ENCODE data around the gene NGDN.
A peak's percentile ranks its signal among the peaks of the same experiment; 100 is the strongest.
"Not testable (repeated sequence)": the region's sequence is repeated elsewhere in the genome, so short reads cannot be mapped to it uniquely, and the experiment has no call there.

The NGDN gene, protein sequence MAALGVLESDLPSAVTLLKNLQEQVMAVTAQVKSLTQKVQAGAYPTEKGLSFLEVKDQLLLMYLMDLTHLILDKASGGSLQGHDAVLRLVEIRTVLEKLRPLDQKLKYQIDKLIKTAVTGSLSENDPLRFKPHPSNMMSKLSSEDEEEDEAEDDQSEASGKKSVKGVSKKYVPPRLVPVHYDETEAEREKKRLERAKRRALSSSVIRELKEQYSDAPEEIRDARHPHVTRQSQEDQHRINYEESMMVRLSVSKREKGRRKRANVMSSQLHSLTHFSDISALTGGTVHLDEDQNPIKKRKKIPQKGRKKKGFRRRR

DNA sequence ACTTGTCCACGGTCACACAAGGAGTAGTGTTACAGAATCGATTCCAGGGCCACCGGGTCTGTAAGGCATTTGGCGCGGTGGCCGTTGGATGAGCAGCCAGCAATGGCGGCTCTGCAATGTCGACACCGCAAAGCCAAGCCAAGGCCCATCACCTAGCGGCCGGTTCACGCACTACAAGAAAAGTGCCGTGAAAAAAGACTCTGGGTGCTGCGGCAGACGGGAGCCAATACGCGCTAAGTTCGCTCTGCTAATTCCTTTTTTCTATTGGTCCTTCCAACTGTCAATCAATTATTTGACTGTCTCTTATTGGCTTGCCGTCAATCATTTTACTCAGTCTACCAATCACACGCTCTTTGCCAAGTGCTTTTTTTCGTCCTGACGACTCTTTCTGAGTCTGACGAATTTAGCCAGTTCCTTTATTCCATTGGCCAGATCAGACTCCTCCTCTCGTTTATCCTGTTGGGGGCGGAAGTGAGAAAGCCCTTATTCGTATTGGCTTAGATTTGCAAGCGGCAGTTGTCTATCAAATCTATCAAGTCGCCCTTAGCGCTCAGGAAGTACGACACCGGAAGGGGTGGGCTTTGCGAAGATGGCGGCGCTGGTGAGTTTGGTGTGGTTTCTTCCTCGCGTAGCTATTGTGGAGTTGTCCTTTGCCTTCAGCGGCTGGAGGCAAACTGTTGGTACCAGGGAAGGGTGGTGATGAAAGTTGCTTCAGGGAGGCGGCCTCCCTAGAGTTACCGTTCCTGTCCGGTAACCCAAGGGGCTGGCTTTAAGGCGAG is at the start of gene NGDN:
Gene NGDN (plus strand): TSS at position 577 of the 779 bp plus-strand sequence. CDS start 13 bp downstream, at position 590.
- peak; percentile 97 for DNase-seq (ENCODE audit: low spot score)

DNA sequence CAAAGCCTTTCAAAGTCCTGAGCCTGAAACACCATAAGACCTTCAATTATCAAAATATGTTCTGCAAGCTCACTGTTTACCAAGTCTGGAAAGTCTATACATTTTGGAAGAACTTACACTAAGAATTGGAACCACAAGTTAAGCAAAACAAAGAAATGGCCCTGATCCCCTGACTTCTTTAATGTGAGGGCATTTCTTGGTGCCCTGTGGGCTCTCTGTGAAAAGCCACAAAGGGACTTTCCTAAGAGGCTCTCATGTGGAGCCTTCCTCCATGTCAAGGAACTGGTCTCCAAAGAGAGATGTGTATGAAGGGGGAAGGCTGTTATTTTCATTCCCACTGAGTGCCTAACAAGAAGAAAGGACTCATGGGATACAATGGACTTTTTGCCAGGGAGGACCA is 47.9 kb upstream of the NGDN start:
- no peak for DNase-seq (ENCODE audit: low spot score)

DNA sequence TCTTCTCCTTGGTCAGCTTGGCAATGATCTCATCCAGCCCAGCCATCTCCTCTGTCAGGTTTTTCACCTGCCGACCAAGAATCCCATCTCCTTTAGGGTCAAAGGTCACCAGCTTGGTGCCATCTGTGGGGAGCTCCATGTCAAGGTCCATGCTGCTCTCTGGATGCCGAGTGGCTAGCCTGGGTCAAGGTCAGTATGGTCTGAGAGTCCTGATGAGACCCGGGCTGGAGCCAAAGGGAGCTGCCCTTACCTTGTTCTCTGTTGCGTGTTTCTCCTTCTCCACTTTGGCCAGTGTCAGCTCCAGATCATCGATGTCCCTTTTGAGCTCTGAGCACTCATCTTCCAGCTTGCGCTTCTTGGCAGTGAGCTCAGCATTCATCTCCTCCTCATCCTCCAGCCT is 45.8 kb upstream of the NGDN start:
- DNase-seq (ENCODE audit: low spot score) = no peak

DNA sequence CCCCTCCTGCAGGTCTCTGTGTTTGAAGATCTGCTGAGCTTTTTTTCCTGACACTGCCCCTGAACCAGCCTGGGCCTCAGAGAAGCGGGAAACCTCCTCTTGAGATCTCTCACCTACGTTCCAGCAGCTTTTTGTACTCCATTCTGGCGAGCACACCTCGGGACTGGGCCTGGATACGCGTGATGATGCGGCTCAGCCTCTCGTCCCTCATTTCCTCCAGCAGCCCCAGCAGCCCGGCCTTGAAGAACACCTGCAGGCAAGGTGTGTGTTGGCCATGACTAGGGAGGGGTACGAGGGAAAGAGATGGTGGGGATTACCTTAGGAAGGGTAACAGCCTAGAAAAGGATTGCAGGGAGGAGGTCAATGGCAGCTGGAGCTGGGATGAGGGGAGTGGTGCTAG is 44.3 kb upstream of the NGDN start:
- DNase-seq (ENCODE audit: low spot score) = no peak

DNA sequence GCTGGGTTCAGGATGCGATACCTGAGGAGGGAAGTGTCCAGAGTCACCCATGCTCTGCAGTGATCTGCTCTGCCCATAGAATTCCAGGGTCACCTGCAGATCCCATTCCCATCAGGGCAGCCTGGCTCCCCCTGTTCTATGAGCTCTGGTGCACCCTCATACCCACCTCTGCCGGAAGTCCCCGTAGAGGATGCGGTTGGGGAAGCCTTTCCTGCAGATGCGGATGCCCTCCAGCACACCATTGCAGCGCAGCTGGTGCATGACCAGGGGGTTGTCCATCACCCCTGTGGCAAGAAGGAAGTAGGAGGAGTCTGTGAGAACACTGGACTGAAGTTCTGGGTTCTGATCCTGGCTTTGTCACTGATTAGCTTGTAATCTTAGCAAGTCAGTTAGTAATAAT is 43.7 kb upstream of the NGDN start:
- not testable (repeated sequence) for DNase-seq (ENCODE audit: low spot score)

DNA sequence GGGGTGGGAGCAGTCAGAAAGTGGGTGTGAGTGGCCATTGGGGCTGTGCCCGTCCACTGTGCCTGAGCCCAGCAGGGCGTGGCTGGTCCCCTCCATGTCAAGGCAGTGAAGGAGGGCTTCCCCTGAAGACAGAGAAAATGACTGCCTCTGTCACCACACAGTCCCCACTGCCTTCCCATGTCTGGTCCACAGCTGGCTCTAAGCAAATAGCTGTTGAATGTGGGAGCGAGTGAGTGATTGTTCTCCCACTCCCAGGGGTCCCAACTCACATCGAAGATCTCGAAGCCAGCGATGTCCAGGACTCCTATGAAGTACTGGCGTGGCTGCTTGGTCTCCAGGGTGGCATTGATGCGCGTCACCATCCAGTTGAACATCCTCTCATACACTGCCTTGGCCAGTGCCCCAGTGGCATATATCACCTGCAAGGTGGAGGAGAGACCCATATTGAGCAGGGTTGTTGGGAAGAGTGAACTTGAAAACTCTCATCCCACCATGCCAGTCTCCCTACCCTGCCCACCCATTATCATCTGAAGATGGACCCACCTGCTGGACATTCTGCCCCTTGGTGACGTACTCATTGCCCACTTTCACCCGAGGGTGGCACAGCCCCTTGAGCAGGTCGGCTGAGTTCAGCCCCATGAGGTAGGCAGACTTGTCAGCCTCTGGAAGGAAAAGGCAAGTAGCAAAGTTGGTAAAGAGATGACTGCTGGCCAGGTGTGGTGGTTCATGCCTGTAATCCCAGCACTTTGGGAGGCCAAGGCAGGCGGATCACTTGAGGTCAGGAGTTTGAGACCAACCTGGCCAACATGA is 40.6 kb upstream of the NGDN start:
- DNase-seq (ENCODE audit: low spot score) = no peak

DNA sequence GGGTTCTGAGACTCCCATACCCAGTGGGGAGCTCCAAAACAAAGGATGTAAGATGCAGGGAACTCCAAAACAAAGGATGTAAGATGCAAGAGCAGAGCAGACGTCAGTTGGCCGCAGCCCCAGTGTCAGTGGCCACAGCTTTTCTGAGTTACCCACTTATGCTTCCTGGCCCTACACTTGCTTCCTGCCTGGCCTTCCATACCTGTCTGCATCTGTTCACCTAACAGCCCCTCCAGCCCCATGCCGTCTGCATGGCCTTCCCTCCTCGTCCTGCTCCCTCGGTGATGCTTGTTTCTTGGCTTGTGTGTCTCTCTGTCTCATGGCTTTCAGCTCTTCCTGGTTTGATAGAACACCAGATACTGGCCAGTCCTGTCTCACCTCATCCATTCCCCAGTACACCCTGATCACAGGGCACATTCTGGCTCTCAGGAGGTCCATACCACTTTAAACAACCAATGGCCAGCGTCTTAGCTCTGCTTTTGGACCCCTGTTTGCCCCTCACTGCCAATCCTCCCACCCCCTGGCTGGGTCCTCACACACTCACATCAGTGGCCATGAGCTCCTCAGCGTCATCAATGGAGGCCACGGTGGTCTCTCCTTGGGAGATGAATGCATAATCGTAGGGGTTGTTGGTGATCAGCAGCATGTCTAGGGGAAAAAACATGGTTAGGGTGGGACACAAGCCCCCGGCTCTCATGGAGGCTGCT is 39.3 kb upstream of the NGDN start:
- no peak for DNase-seq (ENCODE audit: low spot score)

DNA sequence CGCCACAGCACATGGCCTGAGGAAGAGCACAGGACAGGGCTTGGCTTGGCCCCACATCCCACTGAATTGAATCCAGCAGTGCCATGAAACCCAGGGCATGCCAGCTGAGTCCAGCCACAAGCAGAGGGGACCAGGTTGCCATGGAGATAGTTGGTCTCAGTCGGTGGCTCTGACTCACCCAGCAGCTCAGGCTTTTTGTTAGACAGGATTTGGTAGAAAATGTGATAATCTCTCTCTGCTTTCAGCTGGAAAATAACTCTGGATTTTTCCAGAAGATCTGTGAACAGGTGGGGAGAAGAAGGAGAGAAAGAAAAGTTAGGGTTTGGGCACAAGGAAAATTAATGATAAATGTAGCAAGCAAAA is 38.8 kb upstream of the NGDN start:
- no peak for DNase-seq (ENCODE audit: low spot score)

DNA sequence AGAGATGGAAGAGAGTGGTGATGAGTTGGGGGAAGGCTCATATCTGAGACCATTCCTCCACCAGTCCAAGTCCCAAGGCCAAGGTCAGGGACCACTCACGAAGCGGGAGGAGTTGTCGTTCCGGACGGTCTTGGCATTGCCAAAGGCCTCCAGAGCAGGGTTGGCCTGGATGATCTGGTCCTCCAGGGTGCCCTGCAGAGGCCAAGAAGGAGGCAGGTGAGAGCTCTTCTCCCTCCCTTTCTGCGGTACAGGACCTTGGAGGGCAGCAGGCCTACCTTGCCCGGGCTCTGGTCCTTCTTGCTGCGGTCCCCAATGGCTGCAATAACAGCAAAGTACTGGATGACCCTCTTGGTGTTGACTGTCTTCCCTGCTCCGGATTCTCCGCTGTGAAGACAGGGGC is 38.0 kb upstream of the NGDN start:
- no peak for DNase-seq (ENCODE audit: low spot score)

DNA sequence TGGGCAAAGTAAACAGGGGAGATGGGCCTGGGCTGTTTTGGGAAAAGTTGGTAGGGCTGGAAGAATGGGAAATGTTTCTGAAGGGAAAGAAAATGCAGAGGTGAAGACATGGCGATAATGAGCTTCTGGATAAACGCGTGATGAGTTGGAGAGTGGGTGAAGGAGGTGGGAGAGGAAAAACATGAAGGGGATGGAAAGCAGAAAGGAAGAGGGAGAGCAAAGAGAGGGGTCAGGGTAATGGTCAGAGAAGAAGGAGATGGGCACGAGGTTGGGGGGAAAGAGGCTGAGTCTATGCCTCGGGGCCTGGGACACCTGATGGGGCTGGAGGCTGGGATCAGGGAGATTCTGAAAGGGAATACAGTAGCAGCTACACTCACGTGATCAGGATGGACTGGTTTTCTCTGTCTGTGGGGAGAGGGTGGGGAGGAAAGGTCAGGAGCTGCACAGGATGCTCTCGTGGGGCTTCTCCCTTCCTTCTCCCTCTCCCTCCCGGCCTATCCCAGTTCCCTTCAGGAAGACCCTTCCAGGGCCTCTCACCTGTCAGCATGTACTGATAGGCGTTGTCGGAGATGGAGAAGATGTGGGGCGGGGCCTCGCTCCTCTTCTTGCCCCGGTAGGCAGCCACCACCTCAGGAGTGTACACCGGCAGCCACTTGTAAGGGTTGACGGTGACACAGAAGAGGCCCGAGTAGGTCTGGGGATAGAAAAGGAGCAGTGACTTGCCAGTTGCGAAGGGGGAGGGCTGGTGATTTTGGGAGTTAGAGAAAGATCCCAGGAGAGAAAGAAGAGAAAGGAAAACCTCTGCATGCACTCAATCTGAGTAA is 37.2 kb upstream of the NGDN start:
- DNase-seq (ENCODE audit: low spot score) = no peak

DNA sequence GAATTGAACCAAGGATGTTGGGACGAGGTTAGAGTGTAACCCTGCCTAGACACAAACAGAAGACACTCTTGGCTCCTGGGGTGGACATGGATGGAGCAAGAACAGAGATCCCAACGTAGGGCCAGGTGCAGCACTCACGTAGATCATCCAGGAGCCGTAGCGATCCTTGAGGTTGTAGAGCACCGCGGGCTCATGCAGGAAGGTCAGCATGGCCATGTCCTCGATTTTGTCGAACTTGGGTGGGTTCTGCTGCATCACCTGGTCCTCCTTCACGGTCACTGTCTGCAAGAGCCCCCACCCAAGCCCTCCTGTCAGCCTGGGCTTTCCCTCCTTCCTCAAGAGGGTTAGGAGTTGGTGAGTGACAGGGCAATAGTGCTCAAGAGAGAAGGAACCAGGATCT is 36.6 kb upstream of the NGDN start:
- DNase-seq (ENCODE audit: low spot score) = no peak

DNA sequence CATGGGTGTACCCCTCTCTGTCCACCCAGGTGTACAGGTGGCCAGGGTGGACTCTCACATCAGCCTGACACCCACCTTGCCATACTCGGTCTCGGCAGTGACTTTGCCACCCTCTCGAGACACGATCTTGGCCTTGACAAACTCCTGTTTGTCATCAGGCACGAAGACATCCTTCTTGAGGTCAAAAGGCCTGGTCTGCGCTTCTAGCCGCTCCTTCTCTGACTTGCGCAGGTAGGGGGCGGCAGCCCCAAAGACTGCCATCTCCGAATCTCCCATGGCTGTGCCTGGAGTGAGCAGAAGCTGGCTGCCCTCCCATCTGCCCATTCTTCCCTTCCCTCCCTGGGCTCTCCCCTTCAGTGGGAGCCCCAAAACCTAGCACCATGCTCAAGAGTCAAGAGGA is 36.0 kb upstream of the NGDN start:
- no peak for DNase-seq (ENCODE audit: low spot score)

DNA sequence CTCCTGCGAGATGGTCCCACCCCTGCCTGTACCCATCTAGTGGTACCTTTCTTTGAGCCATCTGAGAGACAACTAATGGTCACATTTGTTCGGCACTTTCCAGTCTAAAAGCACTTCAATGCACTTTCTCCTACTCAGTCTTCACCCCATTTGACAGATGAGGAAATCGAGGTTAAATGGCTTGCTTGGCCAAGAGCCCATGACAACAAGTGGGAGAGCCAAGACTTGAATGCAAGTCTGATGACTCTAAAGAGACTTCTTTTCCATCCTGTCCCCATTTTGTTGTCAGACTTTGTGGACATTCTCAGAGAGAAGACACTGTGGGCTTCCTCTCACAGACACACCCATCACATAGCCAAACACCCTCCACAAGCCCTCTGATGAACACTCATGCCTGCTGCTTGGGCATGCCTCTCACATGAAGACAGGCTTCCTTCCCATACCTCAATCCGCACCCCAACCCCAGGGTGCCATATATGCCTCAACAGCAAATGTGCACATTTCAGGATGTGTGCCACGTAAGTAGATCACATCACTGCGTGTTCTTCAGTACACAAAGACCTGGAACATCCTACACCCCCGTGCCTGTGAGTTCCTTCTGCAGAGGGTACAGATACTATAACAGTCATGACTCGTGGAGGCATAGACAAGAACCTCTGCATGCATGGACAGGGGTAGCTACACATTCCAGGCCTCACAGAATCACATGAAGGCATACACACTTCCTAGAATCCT is 34.8 kb upstream of the NGDN start:
- DNase-seq (ENCODE audit: low spot score) = no peak

DNA sequence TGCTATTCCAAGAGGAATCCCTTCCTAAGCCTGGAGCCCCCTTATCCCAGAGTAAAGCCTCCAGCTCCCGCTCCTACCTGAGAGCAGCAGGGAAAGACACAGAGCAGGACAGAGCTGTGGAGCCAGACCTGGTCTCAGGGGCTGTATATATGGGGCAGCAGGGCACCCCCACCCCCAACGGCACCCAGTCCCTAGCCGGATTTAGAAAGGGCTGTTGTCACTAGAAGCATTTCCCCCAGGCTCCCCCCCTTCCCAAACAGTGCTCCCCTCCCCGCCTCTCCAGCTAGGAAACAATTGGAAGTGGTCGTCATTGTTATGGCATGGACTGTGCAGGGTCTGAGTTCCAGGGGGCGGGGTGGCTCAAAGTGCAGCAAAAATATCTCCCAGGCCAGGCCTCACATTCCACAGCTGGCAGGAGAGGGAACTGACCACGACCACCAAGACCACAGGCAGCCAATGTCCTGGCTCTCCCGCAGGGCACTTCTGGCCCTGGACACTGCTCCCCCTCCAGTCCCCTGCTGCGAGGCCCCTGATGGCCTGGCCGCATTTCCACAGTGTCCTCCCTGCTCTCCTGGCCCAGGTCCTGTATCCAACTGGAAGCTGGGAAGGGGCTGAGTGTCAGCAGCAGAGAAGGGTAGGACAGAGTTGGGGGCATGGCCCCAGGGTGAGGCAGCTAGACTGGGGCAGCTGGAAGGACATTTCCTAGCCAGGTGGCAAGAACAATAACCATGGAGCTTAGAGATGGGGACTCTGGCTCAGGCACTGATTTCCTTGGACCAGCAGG is 33.8 kb upstream of the NGDN start, which contains the start of gene MYH7:
Gene MYH7 (minus strand): TSS at position 118 of the 784 bp plus-strand sequence. CDS start 1,928 bp downstream, outside the sequence.
- no peak for DNase-seq (ENCODE audit: low spot score)

DNA sequence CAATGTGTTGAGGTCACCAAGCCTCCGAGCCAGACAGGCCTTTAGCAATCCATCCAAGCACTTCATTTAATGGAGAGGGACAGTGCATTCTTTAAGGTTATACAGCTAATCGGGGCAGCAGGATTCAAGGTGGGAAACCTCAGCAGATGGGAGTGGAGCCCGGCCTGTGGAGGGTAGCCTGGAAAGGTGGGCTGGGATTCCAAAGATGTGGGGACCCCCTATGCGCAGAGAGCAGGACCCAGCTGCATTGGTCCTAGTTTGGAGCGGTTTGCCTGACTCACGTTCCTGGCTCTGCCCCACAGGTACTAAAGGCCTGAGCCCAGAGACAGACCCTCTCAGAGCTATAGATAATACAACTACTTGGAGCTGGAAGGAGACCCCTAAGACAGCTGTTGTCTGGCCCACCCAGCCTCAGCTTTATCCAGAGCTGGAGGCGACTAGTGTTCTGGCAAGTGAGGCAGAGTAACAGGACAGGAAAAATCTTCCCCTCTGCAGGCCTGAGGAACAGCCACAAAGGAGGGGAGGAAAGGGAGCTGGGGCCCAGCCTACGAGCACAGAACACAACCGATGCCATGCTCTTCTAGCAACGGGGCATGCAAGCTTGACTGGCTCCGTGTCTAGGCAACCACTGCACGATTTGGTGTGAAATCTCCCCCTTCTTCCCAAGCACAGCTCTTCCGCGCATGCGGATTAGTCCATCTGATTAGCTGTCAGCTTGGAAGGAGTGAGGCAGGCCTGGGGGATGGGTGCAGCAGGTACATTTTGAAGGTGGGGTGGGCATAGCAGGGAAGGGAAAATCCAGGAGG is 33.0 kb upstream of the NGDN start:
- DNase-seq (ENCODE audit: low spot score) = no peak

DNA sequence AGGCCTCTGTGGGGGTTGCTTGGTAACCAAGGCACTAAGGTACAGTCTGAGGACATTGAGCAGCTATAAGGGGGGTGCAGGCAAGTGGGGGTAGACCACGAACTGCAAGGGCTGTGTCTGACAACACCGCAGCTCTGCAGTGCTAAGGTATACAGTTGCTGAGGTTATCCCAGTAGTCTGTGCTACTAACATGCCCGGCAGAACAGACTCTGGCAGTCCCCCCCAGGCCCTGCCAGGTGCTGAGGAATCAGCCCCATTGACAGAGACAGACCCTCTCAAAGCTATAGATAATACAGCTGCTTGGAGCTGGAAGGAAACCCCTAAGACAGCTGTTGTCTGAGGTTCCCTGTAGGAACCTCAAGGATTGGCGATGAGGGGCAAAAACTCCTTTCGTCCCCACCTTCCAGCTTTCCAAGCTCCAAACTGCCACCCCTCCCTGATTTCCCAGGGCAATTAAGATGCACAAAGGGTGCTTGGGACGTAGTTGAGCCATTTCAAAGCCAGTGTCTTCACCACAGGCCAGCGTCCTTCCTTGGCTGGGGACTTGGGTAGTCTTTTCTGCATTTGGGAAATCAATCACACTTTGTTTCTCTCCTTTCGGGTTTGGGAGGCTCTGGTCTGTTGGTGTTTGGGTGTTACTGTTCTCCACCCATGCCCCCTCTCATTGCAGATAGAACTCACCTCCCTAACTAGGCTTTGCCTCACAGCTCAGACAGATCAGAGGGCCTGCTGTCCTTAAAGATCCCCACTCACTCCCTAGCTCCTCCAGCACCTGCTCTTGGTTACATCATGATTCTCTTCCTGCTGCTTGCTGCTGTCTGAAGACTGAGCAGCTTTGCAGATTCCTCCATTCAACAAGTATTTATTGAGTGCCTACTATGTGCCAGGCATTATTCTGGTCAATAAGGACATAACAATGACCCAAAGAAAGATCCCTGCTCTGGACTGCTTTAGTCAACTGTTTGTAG is 32.1 kb upstream of the NGDN start:
- no peak for DNase-seq (ENCODE audit: low spot score)
